ENCODE measurements around the gene MAP2K3. TPM values are rescaled to one million over a fixed set of nuclear protein-coding genes. Genes with fewer than 3 reads are reported as not detected.

MAP2K3 gene
- total RNA-seq, 4 donors from 2014 or later: 15.5 to 23.4 (median 21.3) TPM

GRCh38 chr17:21272881-21273792, 11.4 kb upstream of the MAP2K3 start:
- intact Hi-C loops (cut with DNase I): no loop called here
- no peak for TF ChIP-seq CTCF (IDR thresholded peaks at IDR 0.05)
- TF ChIP-seq POLR2A (IDR thresholded peaks at IDR 0.05): no peak
- Histone ChIP-seq H3K9me3 (no peaks in the 10 kb centered on the region), H3K27me3 (no peaks in the 10 kb centered on the region), H3K4me3 (replicated peaks in 1 of 3) (no peak overlapping the region), H3K36me3 (no peaks in the 10 kb centered on the region), H3K4me1 (peaks cover 9 to 19% of the 10 kb centered on the region in 2 donors), H3K27ac (no peak overlapping the region)
- no peak for DNase-seq
- WGBS, 2 donors: 82 to 84% methylated on average over 14 of the region's 14 CpGs

- Histone ChIP-seq H3K4me3 (replicated peaks in 1 of 3) (peak overlapping the region; percentile 7 to 54 (median 12)), H3K27me3 (no peaks in the 10 kb centered on the region), H3K36me3 (no peaks in the 10 kb centered on the region), H3K4me1 (peaks cover 25 to 39% of the 10 kb centered on the region in 2 donors), H3K27ac (peak overlapping the region; percentile 35 to 83 (median 77)), H3K9me3 (no peaks in the 10 kb centered on the region)
- TF ChIP-seq CTCF (IDR thresholded peaks at IDR 0.05) (no peak), POLR2A (IDR thresholded peaks at IDR 0.05) (no peak)
- WGBS, 2 donors: 4 to 5% methylated on average over 15 to 19 of the region's 20 CpGs
- intact Hi-C loops (cut with DNase I): loop anchor here (5.0 kb wide), 2 partner anchors 148 to 237 kb away; partner anchors contain the start of gene DHRS7B
- DNase-seq: peak; percentile 73 to 81
These were observed 9.4 kb upstream of the MAP2K3 start for GRCh38 chr17:21275047-21275578.

- peak; percentile 94 for DNase-seq
- intact Hi-C loops (cut with DNase I): loop anchor here (5.0 kb wide), 2 partner anchors 148 to 237 kb away; partner anchors contain the start of gene DHRS7B
- no peaks in the 10 kb centered on the region for H3K27me3 ChIP-seq
- peak overlapping the region; percentile 7 to 54 (median 12) for H3K4me3 ChIP-seq (replicated peaks in 1 of 3)
- H3K9me3 ChIP-seq: no peaks in the 10 kb centered on the region
- peaks cover 25 to 40% of the 10 kb centered on the region in 2 donors for H3K4me1 ChIP-seq
- peak overlapping the region; percentile 35 to 83 (median 77) for H3K27ac ChIP-seq
- no peaks in the 10 kb centered on the region for H3K36me3 ChIP-seq
- 0 to 2% methylated on average over 8 to 20 of the region's 52 CpGs for WGBS, 2 donors
- TF ChIP-seq POLR2A (IDR thresholded peaks at IDR 0.05) (peak in 1 of 2 donors; percentile 88), CTCF (IDR thresholded peaks at IDR 0.05) (peak in 1 of 6 experiments; percentile 5)
These were observed 8.8 kb upstream of the MAP2K3 start for GRCh38 chr17:21275579-21276263.

- TF ChIP-seq CTCF (IDR thresholded peaks at IDR 0.05): no peak
- no peak for TF ChIP-seq POLR2A (IDR thresholded peaks at IDR 0.05)
- peak overlapping the region in 2 of 3 donors; percentile 7 to 54 for H3K4me3 ChIP-seq (replicated peaks in 1 of 3)
- H3K9me3 ChIP-seq: no peaks in the 10 kb centered on the region
- no peaks in the 10 kb centered on the region for H3K36me3 ChIP-seq
- intact Hi-C loops (cut with DNase I): loop anchor here (5.0 kb wide), 2 partner anchors 149 to 236 kb away; partner anchors contain the start of gene DHRS7B
- peaks cover 25 to 40% of the 10 kb centered on the region in 2 donors for H3K4me1 ChIP-seq
- 23 to 27% methylated on average over 15 to 16 of the region's 17 CpGs for whole genome bisulfite sequencing, 2 donors
- H3K27me3 ChIP-seq: no peaks in the 10 kb centered on the region
- DNase-seq: no peak
- peak overlapping the region in 1 of 3 donors; percentile 83 for H3K27ac ChIP-seq
These were observed 8.3 kb upstream of the MAP2K3 start for GRCh38 chr17:21276264-21276588.
